GM20000 (cell line): ENCODE data around the gene SPDYC.

Experiments used
- DNase-seq: peaks from one replicate; pipeline ENCODE4 v3.0.0; 2012; ENCODE audit warnings: low spot score
- TF ChIP-seq, protein P1 (sequence below): IDR thresholded peaks from 2 replicates; pipeline ENCODE4 v1.5.1; 2012; ENCODE audit warnings: mild to moderate bottlenecking, control low read depth; ENCODE audit errors: extremely low read depth, missing control alignments

Gene SPDYC

DNA sequence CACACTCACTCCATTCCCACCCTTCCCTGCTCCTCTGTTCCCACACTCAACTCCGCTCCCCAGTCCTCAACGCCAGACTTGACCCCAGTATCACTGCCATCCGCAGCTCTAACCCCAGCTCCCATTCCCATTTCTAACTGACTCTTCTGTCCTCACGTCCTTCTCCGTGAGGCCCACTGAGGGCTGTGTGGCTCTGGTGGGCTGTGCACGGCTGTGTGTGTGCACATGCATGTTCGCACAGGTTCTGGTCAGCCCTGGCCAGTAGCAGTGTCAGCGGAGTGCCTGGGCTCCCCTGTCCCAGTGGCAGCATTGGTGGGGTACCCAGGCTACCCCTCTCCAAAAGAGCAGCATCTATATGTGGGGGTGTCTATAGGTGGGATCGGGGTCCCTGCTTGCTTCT is 16.7 kb downstream of the SPDYC start:
- TF ChIP-seq, protein P1, sequence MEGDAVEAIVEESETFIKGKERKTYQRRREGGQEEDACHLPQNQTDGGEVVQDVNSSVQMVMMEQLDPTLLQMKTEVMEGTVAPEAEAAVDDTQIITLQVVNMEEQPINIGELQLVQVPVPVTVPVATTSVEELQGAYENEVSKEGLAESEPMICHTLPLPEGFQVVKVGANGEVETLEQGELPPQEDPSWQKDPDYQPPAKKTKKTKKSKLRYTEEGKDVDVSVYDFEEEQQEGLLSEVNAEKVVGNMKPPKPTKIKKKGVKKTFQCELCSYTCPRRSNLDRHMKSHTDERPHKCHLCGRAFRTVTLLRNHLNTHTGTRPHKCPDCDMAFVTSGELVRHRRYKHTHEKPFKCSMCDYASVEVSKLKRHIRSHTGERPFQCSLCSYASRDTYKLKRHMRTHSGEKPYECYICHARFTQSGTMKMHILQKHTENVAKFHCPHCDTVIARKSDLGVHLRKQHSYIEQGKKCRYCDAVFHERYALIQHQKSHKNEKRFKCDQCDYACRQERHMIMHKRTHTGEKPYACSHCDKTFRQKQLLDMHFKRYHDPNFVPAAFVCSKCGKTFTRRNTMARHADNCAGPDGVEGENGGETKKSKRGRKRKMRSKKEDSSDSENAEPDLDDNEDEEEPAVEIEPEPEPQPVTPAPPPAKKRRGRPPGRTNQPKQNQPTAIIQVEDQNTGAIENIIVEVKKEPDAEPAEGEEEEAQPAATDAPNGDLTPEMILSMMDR, result no peak
- DNase-seq, result no peak

DNA sequence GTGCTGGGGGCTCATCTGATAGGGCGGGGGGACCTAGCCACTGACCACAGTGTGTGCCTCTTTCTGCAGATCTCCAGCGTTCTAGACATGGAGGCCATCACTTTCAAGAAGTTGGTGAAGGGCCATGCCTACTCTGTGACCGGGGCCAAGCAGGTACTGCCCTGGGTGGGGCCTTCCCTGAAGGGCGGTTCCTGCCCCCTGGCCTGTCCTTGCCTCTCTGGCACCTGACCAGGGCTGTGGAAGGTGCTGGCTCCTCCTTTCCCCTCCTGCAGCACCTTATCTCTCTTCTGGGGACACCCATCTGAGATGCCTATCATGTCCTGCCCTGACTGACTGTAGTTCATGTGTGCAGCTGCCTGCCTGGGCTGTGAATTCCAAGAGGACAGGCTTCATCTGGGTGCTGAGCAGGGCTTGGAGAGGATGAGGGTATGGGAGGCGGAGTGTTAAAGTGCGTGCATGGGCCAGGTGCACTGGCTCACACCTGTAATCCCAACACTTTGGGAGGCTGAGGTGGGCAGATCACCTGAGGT is 17.2 kb downstream of the SPDYC start:
- DNase-seq, result no peak
- TF ChIP-seq, protein P1, result no peak

DNA sequence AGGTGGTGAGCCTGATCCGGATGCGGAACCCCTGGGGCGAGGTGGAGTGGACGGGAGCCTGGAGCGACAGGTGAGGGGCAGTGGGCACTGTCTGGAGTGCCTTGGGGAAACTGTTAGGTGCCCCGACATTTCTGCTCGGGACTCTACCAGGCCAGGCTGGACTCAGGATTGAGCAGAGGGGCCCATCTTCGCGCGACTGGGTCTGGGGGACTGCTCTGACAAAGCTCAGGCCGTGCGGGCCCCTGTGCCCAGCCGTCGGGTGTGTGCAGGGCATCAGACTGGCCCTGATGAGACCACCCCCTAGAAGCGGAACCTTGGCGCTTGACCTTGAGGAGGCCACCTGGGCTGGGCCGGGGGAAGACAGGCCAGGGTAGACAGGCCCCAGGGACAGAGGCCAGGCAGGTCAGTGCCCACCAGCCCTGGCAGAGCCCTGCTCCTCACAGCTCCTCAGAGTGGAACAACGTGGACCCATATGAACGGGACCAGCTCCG is 18.0 kb downstream of the SPDYC start:
- DNase-seq, result no peak
- TF ChIP-seq, protein P1, result no peak

DNA sequence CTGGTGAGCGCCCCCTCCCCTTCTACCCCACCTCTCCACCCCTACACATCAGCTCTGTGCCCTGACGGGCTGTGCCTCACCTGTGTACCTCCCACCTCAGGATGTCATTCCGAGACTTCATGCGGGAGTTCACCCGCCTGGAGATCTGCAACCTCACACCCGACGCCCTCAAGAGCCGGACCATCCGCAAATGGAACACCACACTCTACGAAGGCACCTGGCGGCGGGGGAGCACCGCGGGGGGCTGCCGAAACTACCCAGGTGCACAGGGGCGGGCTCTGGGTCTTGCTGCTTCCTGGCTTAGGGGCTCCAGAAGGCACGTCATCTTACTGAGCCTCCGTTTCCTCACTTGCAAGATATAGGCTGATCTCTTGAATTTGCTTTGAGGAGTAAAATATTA is 18.5 kb downstream of the SPDYC start:
- DNase-seq, result no peak
- TF ChIP-seq, protein P1, result no peak

- no peak for DNase-seq
Observed at GRCh38 chr11:65189191-65189590, 19.2 kb downstream of the SPDYC start.

GRCh38 chr11:65194564-65194963 is 24.5 kb downstream of the SPDYC start:
- TF ChIP-seq, protein P1, result no peak
- no peak for DNase-seq

More at GRCh38 chr11:65189191-65189590, 19.2 kb downstream of the SPDYC start:
- TF ChIP-seq, protein P1, result no peak

GRCh38 chr11:65204143-65204542 is 34.1 kb downstream of the SPDYC start:
- no peak for DNase-seq
- TF ChIP-seq, protein P1, result no peak
